DMS153 treated with DMSO at 0.1 percent for 48 hours (cell line): Measurements from ENCODE around the gene SMC2.
A peak's percentile ranks its signal among the peaks of the same experiment; 100 is the strongest.

ENCODE experiments used
- DNase-seq: peaks from one replicate; lab custom pipeline; 2025; ENCODE audit not compliant: unreplicated experiment; lab: John Stamatoyannopoulos, UW

Gene SMC2

DNA sequence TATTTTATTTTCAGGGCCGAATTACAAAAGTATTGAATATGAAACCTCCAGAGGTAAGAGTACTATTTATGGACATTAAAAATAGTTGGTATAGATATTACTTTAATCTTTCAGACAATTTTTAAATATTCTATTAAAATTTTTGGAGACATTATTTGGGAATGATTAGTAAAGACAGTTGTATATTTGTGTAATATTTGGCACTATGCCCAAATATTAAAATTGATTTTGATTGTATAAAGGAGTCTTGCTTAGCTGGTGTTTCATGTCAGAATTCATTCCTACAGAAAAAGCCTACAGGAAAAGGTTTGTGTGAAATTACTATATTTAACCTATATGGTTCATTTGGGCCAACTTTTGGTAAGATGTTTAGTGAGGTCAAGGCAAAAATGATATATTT is 5.5 kb downstream of the SMC2 start:
- no peak for DNase-seq

DNA sequence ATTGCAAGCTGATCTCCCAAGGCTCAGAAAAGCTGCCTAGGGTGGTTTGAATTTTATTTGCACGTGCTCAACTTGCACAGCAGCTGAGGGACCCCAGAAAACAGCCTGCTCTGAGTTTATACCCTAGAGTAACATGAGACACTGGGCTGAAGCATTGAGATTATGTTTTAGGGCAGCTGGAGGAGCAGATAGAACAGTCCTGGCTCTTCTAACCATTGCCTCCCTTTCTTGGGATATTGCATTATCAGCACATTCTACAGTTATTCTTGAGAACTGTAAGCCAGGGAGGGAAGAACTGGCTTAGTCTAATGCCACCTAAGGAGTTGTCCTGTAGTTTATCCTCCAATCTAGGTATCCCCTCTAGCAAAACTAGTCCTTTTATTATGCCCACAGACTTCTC is 10.3 kb downstream of the SMC2 start:
- no peak for DNase-seq

DNA sequence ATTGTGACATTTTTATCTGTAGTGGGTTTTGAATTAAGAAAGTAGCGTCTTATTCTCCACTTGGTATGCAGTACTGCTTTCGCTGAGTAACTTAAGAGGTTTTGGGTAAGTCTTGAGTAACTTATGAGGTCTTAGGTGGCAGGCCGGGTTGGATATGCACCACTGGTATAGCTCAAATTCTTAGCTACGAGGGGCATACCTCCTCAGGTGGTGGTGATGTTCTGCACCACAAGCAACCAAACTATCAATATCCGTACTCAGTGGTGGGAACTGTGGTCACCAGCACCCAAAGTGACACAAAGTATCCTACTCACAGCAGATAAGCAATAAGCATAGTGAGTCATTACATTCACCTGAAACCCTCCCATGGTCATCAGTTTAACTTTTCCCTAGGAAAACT is 13.7 kb downstream of the SMC2 start:
- no peak for DNase-seq

GRCh38 chr9:104108315-104108714 is 14.2 kb downstream of the SMC2 start:
- no peak for DNase-seq

DNA sequence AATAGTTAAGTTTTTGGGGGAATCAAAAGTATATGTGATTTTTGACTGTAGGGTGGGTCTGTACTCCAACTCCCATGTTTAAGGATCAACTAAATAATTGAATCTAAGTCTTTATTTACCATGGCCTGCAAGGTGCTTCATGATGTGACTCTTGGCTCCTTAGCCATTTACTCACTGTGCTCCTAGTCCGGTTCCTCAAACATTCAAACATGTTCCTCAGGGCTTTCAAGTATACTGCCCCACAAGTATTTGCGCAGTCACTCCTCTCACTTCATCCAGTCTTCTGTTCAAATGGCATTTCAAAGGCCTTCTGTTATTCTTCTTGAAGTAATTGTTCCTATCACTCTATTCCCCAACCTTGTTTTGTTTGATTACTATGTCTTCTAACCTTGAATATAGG is 16.4 kb downstream of the SMC2 start:
- no peak for DNase-seq

DNA sequence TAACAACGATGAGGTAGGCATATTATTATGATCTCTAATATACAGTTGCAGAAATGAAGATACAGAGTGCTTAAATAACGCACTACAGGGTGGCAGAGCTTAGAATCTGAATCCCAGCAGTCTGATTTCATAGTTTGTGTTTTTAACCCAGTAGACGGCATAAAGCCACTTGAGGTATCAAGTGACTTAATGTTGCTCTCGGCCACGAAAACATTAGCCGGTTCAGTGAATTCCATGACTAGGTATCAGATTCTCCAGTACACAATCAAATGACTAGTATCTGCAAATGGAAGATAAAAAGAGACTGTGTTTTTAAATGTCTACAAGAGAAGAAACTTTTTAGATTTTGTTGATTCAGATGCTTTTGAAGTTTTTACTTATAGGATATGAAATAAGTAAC is 24.8 kb downstream of the SMC2 start:
- DNase-seq, result no peak

DNA sequence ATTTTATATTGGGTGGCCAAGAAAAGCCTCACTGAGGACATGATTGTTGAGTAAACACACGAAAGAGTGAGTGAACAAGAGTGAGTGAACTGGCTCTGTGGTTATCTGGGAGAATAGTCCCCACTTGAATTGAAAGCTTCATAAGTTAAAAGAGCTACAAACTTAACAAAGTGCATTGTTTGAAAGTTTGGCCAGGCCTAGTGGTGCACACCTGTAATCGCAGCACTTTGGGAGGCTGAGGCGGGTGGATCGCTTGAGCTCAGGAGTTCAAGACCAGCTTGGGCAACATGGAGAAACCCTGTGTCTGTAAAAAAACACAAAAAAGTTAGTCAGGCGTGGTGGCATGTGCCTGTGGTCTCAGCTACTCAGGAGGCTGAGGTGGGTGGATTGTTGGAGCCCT is 26.9 kb downstream of the SMC2 start:
- DNase-seq, result no peak

DNA sequence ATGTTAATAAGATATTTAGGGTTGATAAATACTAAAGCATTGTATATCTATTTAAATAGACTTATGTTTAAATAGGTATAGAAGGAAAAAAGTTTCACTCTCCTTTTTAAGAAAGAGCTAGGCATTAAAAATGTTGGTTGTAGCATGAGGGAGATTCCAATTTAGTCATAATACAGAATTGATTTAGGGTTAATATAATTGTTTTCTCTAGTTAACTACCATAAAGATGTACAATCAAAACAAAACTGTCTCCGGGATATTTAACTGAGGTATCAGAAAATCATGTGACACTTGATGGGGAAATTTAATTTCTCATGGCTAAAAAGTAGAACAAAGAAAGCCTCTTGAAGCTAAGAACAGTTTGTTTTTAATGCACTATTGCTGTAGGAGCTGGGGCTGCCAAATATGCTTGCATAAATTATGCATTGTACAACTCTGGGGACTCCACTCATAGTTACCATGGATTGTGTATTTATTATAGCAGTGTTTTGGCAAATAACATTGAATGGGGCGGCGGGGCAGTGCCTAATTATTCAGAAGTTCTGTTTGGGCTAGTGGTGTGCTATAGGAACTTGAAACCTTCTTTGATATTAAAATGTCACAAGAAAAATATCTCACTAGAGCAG is 44.2 kb downstream of the SMC2 start:
- no peak for DNase-seq

DNA sequence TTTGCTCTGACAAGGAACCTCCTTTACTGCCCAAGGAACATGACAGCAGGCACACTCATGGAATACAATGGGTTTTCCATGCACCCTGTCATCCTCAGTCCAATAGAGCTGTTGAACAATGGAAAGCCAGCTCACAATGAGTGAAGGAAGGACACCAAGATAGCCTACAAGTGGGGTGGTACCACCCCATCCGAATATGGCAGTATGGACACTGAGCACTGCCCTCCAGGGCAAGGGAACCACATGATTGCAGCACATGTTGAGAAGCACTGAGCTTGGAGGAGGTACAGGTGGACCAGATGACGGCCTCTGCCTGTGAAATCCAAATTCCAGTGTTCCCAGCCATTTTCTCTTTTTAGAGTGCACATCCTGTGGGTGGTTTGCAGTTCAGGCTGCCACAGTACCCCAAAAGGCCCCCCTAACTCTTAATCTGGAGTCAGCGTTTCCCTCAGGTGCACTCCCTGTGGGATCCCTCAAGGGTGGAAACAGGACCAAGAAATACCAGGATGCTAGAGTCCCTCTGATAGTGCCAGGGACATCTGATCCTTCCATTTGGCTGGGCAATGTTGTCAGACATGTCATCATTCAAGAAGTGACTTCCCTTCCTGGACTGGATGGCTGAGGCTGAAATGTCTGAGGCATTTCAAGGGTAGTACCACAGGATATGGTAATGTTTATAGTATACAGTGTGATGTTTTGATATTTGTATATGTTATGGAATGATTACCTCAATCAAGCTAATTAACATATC is 48.9 kb downstream of the SMC2 start:
- DNase-seq, result no peak

DNA sequence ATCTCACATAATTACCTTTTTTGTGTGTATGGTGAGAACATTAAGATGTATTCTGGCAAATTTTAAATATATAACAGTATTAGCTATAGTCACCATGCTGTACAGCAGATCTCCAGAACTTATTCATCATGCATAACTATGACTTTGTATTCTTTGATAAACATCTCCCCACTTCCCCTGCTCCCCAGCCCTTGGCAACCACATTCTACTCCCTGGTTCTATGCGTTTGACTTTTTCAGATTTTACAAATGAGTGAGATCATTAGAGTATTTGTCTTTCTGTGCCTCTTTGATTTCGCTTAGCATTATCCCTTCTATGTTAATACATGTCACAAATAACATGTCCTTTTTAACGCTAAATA is 49.4 kb downstream of the SMC2 start:
- DNase-seq, result no peak

DNA sequence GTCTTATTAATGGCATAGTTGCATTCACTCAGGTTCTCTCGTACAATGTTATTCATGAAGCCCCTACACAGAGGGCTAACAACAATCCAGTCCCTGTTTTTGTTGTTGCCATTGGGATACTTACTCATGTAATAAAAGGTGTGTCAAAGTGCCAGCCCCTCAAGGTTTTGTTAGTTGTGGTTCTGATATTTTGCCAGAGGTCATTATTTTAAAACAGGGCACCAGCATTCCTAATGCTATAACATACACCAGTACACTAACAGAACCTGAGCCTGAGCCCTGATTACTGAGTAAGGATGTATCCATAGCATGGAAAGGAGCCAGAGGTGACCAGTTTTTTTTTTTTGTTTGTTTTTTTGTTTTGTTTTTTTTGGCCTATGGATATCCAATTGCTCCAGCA is 50.2 kb downstream of the SMC2 start:
- no peak for DNase-seq

DNA sequence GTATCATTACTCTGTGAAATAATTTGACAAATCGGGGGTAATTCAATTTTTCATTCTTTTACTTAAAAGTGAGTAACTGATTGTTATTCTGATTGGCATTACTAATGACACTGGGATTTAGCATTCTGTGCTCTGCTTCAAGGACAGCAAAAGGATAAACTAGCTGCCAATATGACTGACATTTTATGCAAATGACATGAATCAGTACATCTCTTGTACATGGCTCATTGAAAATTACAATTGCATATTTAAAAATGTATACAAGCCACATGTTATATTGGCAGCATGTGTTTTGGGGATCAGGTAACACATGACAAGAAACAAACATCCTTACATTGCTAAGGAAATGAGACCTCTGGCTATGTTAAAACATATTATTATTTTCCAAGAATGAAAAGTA is 79.0 kb downstream of the SMC2 start:
- DNase-seq, result no peak

- DNase-seq, result peak; percentile 34
Observed at GRCh38 chr9:104177003-104177611, 83.0 kb downstream of the SMC2 start.

DNA sequence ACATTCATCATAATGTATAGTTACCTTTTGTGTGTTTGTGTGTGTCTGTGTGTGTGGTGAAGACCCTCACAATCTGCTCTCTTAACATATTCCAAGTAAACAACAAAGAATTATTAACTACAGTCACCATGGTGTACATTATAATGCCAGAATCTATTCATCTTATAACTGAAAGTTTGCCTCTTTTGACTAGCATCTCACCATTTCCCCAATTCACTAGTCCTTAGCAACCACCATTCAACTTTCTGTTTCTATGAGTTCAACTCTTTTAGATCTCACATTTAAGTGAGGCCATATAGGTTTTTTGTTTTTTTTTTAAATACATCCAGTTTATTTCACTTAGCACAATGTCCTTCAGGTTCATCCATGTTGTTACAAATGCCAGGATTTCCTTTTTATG is 83.6 kb downstream of the SMC2 start:
- DNase-seq, result no peak
